Middle frontal gyrus (tissue), 1 donor: ENCODE data around the gene PCMTD2.

Experiments used
- DNase-seq: peaks from one replicate; pipeline ENCODE4 v3.0.0-alpha.2; 2015; ENCODE audit warnings: low spot score; ENCODE audit errors: extremely low spot score

PCMTD2 gene

GRCh38 chr20:64255361-64256281 is at the start of gene PCMTD2:
Gene PCMTD2, plus strand, starts transcription at chr20:64255748. Its CDS starts 4,218 bp downstream, at chr20:64259966.
- DNase-seq, result peak; percentile 68

DNA sequence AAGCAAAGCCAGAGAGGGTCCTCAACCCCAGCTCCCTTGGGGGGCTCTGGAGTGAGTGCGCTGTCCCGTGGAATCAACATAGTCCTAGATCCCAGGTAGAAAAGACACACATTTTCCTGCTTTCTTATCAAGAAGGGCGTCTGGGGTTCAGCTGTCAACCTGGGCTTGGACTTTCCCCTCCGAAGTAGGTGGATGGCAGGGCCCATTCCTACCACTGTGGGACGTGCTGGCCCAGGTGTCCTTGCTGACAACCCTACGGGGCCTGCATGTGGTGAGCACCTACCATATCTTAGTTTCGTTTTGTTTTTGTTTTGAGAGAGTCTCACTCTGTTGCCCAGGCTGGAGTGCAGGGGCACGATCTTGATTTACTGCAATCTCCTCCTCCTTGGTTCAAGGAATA is 48.9 kb upstream of the PCMTD2 start:
- DNase-seq, result no peak

- DNase-seq, result no peak
Observed at GRCh38 chr20:64207641-64208590, 47.6 kb upstream of the PCMTD2 start.

GRCh38 chr20:64209148-64209547 is 46.4 kb upstream of the PCMTD2 start:
- DNase-seq, result no peak

DNA sequence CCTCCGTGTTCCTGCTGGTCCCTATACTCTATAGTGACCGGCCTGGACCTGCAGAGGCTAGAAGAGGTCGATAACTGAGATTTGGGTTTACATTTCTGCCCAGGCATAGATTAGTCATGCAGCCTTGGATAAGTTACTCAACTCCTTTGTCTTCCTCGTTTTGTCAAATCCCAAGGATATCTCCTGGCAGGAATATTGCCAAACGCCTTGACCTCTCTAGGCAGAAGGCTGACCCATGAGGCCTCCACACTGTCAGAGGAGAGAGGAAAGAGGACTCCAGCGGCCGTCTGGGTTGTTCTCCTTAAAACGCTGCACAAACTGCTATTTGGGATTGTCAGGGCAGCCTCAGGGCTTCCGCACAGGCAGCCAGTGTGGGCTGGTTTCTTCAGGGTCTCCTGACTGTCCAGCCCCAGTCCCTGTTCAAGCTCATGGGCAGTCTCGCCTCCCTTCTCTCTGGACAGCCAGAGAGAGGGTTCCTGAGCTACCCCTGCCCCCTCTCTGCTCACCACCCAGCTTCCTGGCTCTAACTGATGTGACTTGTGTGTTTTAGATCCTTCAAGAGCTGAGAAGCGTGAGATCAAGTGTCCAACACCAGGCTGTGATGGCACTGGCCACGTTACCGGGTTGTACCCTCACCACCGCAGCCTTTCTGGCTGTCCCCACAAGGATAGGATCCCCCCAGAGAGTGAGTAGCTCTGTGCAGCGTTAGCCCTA is 44.7 kb upstream of the PCMTD2 start:
- DNase-seq, result no peak

DNA sequence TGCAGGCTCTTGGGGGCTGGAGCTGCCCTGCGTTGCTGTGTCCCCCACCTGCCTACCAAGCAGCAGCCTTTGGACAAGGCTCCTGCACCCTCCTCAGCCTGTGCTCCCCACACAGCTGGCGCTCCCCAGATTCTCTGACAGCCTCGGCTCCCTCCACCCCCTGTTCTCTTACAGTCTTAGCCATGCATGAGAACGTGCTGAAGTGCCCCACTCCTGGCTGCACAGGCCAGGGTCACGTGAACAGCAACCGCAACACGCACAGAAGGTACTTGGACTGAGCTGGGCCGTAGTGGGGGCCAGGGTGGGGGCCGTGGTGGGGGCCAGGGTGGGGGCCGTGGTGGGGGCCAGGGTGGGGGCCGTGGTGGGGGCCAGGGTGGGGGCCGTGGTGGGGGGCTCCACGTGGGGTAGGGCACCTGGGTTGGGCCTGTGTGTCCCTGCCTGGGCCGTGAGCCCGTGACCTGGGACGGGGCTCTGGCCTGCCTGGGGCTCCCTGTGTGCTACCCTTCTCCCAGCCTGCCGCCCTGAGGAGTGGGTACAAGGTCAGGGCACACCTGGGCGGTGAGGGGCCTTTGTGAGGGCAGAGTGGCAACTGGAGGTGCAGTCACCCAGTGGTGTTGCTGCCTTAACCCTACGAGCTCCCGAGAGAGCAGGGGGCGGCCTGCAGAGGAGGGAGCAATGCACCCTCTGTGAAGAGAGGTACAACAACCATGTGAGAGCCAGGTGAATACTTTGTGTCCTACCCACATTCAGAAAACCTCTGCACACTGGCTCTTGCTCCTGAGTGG is 43.5 kb upstream of the PCMTD2 start:
- DNase-seq, result no peak

DNA sequence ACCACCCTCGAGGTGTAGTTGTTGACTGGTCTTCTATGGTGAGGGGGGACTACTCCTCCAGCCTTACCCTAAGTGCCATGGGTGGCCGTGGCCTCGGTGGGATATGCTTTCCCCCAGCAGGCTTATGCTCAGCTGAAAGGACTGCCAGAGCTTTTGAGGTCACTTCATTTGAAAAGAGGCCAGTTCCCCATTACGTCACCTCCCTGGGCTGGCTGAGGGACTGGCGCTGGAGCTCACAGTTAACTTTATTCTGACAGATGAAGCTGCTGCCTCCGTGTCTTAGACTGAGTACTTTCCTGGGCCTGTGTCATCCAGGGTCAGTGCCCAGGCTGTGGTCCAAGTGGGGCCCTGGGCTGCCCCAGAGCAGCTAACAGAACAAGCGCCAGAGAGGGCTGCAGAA is 42.8 kb upstream of the PCMTD2 start:
- no peak for DNase-seq

- no peak for DNase-seq
Observed at GRCh38 chr20:64214113-64214512, 41.4 kb upstream of the PCMTD2 start.

DNA sequence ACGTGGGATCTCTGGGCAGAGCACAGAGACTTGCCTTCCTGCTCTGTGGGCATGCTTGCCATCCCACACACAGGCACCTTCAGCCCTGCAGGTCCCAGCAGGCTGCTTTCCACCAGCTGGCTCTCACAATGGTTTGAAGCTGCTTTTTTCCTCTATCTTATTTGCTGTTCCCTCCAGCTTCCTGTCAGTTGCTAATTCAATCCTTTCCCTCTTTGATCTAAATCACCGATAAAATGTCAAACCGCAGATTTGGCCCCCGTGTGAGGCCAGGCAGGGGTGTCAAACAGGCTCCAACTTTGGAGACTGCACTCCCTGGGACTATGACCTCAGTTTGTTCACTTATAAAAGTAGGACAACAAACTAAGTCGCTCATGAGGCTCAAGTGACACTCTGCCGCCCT is 40.6 kb upstream of the PCMTD2 start:
- DNase-seq, result no peak

- no peak for DNase-seq
Observed at GRCh38 chr20:64216036-64216435, 39.5 kb upstream of the PCMTD2 start.

GRCh38 chr20:64216910-64217309 is 38.6 kb upstream of the PCMTD2 start:
- DNase-seq, result no peak

GRCh38 chr20:64217539-64218221 is 37.9 kb upstream of the PCMTD2 start:
- DNase-seq, result no peak

GRCh38 chr20:64219202-64219601 is 36.3 kb upstream of the PCMTD2 start:
- no peak for DNase-seq

- no peak for DNase-seq
Observed at GRCh38 chr20:64219730-64220129, 35.8 kb upstream of the PCMTD2 start.

- no peak for DNase-seq
Observed at GRCh38 chr20:64220420-64220819, 35.1 kb upstream of the PCMTD2 start.

DNA sequence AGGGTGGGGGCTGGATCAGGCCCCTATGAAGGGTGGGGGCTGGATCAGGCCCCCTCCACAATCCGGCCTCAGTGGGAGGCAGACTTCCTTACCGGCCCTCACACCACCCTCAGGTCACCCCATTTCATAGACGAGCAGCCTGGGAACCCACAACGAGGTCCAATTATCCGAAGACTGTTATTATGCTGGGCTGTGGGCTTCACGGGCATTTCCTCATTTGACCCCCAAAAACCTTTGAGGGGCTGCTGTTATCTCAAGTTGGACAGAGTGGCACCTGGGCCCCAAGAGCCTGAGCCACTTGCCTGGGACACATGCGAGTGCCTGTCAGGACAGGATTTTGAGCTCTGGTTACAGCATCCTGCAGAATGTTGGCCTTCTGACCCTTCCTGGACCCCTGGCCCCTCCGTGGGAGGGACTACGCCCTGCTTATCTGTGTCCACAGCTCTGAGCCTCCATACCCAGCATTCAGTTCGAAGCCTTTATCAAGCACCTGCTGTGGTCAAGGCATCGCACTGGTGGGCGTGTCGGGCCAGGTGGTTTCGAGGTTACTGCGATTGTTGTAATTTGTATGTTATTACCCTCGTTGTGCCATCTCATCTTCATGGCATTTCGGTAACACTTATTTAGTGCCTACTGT is 34.5 kb upstream of the PCMTD2 start:
- DNase-seq, result no peak

DNA sequence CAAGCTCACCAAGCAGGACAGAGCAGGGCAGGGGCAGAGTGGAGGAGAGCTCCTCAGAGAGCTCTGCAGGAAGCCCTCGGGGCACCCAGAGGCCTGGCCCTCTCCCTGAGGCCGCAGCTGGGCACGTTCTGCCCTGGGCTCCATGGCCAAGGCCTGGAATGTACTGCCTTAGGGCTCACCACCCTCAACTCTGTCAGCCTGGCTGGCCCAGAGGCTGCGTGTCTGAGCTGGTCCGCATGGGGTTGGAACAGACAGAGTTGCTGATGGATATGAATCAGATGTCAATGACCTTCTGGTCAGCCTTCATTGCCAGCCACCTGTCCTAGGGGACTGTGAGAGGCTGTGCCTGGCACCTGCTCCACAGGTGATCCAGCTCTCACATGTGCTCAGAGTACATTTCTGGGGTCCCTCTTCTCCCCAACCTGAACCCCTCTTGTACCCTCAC is 33.2 kb upstream of the PCMTD2 start:
- no peak for DNase-seq

- no peak for DNase-seq
Observed at GRCh38 chr20:64222851-64223525, 32.6 kb upstream of the PCMTD2 start.

DNA sequence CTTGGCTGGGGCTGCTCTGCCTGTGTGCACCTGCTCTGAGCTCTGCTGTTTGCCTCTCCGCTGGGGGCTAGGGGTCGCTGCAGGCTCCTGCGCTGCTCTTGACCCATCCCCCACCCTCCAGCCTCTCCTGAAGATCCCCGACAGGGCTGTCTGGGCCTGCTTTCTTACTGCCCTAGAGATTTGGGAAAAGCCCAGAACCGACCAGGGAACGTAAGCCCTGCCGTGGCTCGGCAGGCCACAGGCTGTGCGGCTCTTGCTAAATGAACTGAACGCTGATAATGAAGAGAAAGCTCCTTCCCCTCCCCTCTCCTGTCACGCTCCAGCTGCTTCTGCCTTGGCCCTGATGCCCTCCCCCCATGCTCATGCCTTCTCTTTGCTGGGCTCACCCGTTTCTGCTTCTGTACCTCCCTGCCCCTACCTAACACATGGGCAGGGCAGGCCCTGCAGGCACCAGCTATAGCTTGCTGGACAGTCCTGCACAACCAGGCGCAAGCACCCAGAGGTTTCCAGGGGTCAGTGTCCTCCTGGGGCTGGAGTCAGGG is 32.0 kb upstream of the PCMTD2 start:
- DNase-seq, result no peak
